Measurements from ENCODE around the gene TCP11L1.

DNA sequence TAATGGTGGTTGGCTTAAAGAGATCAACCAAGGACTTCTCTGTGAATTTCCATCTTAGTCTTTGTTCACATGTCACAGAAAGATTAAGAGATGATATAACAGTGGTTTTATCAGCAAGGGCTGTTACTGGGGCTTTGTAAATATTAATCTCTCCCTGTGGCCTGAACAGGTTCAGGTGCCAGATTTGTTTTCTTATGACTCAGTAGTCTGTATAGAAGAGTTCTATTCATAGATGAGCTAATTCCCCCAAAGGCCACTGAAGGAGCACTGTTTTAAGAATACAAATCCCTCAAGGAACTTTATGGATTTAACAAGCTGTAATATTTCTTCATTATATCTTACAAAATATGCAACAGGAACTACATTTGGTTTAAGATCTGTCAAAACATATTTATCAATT is 50.4 kb downstream of the TCP11L1 start:
- TF ChIP-seq, protein P1, sequence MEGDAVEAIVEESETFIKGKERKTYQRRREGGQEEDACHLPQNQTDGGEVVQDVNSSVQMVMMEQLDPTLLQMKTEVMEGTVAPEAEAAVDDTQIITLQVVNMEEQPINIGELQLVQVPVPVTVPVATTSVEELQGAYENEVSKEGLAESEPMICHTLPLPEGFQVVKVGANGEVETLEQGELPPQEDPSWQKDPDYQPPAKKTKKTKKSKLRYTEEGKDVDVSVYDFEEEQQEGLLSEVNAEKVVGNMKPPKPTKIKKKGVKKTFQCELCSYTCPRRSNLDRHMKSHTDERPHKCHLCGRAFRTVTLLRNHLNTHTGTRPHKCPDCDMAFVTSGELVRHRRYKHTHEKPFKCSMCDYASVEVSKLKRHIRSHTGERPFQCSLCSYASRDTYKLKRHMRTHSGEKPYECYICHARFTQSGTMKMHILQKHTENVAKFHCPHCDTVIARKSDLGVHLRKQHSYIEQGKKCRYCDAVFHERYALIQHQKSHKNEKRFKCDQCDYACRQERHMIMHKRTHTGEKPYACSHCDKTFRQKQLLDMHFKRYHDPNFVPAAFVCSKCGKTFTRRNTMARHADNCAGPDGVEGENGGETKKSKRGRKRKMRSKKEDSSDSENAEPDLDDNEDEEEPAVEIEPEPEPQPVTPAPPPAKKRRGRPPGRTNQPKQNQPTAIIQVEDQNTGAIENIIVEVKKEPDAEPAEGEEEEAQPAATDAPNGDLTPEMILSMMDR (IDR thresholded peaks at IDR 0.05) = peak; percentile 34; the same call in 1 of the 2 replicates
- TF ChIP-seq, protein P2, sequence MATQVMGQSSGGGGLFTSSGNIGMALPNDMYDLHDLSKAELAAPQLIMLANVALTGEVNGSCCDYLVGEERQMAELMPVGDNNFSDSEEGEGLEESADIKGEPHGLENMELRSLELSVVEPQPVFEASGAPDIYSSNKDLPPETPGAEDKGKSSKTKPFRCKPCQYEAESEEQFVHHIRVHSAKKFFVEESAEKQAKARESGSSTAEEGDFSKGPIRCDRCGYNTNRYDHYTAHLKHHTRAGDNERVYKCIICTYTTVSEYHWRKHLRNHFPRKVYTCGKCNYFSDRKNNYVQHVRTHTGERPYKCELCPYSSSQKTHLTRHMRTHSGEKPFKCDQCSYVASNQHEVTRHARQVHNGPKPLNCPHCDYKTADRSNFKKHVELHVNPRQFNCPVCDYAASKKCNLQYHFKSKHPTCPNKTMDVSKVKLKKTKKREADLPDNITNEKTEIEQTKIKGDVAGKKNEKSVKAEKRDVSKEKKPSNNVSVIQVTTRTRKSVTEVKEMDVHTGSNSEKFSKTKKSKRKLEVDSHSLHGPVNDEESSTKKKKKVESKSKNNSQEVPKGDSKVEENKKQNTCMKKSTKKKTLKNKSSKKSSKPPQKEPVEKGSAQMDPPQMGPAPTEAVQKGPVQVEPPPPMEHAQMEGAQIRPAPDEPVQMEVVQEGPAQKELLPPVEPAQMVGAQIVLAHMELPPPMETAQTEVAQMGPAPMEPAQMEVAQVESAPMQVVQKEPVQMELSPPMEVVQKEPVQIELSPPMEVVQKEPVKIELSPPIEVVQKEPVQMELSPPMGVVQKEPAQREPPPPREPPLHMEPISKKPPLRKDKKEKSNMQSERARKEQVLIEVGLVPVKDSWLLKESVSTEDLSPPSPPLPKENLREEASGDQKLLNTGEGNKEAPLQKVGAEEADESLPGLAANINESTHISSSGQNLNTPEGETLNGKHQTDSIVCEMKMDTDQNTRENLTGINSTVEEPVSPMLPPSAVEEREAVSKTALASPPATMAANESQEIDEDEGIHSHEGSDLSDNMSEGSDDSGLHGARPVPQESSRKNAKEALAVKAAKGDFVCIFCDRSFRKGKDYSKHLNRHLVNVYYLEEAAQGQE (IDR thresholded peaks at IDR 0.05; ENCODE audit: insufficient read depth in 1 of 2, low read depth in 2 of 2, low read length in 1 of 2) = no peak

Measured in Panc1 (cell line).